Measurements from ENCODE around the gene OR4A16. TPM values are rescaled to one million over a fixed set of nuclear protein-coding genes. Genes with fewer than 3 reads are reported as not detected.

The OR4A16 gene
- total RNA-seq, 1 experiment from 2014 or later = not detected

GRCh38 chr11:55367674-55368073, 24.7 kb downstream of the OR4A16 start, which contains the start of gene OR4A15:
Gene OR4A15 (plus strand): TSS chr11:55367974. CDS start chr11:55367974, 0 bp downstream.
- Histone ChIP-seq H2AFZ (ENCODE audit: low read depth, low read length, poor library complexity, severe bottlenecking) (no peak within 1 kb of the TSS), H3K36me3 (ENCODE audit: control insufficient read depth in 1 of 2, insufficient read depth in 2 of 2, low read length in 2 of 2) (no peaks in the 10 kb centered on the region), H3K9me3 (ENCODE audit: control insufficient read depth in 1 of 2, insufficient read depth in 1 of 2, low read depth in 1 of 2, low read length in 2 of 2) (peaks cover 4 to 14% of the 10 kb centered on the region in 2 experiments; a peak in 2 of 4 replicates), H3K79me2 (ENCODE audit: insufficient read depth, low read length) (no peaks in the 10 kb centered on the region), H3K4me2 (ENCODE audit: low read length) (no peak within 1 kb of the TSS), H3K4me1 (ENCODE audit: control insufficient read depth in 1 of 2, insufficient read depth in 2 of 2, low read length in 2 of 2) (no peaks in the 10 kb centered on the region), H3K27me3 (ENCODE audit: insufficient read depth, low read length) (no peaks in the 10 kb centered on the region), H3K4me3 (replicated peaks in 1 of 2; ENCODE audit: low read depth in 1 of 2, low read length in 2 of 2) (no peak within 1 kb of the TSS), H3K27ac (ENCODE audit: low read depth, low read length) (no peak within 1 kb of the TSS), H3K9me2 (ENCODE audit: insufficient read depth) (no peaks in the 10 kb centered on the region), H3K9ac (ENCODE audit: low read length) (no peak within 1 kb of the TSS), H4K20me1 (ENCODE audit: insufficient read depth) (no peaks in the 10 kb centered on the region)
- BruUV-seq (replicated peaks) = no TSS peak
- CTCF ChIA-PET = no interaction called here
- TF ChIP-seq, protein P1, sequence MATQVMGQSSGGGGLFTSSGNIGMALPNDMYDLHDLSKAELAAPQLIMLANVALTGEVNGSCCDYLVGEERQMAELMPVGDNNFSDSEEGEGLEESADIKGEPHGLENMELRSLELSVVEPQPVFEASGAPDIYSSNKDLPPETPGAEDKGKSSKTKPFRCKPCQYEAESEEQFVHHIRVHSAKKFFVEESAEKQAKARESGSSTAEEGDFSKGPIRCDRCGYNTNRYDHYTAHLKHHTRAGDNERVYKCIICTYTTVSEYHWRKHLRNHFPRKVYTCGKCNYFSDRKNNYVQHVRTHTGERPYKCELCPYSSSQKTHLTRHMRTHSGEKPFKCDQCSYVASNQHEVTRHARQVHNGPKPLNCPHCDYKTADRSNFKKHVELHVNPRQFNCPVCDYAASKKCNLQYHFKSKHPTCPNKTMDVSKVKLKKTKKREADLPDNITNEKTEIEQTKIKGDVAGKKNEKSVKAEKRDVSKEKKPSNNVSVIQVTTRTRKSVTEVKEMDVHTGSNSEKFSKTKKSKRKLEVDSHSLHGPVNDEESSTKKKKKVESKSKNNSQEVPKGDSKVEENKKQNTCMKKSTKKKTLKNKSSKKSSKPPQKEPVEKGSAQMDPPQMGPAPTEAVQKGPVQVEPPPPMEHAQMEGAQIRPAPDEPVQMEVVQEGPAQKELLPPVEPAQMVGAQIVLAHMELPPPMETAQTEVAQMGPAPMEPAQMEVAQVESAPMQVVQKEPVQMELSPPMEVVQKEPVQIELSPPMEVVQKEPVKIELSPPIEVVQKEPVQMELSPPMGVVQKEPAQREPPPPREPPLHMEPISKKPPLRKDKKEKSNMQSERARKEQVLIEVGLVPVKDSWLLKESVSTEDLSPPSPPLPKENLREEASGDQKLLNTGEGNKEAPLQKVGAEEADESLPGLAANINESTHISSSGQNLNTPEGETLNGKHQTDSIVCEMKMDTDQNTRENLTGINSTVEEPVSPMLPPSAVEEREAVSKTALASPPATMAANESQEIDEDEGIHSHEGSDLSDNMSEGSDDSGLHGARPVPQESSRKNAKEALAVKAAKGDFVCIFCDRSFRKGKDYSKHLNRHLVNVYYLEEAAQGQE (IDR thresholded peaks at IDR 0.05; ENCODE audit: low read depth) = no peak
- TF ChIP-seq TCF7L2 (IDR thresholded peaks at IDR 0.05; ENCODE audit: borderline replicate concordance, extremely low read depth, insufficient read depth, insufficient read length) = no peak
- TF ChIP-seq POLR2A (IDR thresholded peaks at IDR 0.05; ENCODE audit: borderline replicate concordance, extremely low read depth, insufficient read depth, insufficient read length) = no peak
- TF ChIP-seq SRF (IDR thresholded peaks at IDR 0.05; ENCODE audit: low read depth) = no peak
- TF ChIP-seq MAX (IDR thresholded peaks at IDR 0.05) = no peak
- no peak for TF ChIP-seq CEBPB (IDR thresholded peaks at IDR 0.05; ENCODE audit: low read depth)
- intact Hi-C loops (cut with micrococcal nuclease) = no loop called here
- RAD21 ChIA-PET (ENCODE audit: low non-redundant PET in 1 of 2, low total read pairs in 2 of 2, uncharacterized antibody in 2 of 2, unreplicated experiment in 2 of 2) = no interaction called here
- POLR2A ChIA-PET = no interaction called here
- DNase-seq (ENCODE audit: low read depth, low spot score) (no peak), ATAC-seq (no peak)

Other genes starting within 250 kb of the OR4A16 start
- gene TRIM48, start 81.0 kb upstream of the OR4A16 start, total RNA-seq (2021; ENCODE audit: unreplicated experiment) = not detected
- not detected for gene OR4A15, start 24.8 kb downstream of the OR4A16 start, total RNA-seq (2021; ENCODE audit: unreplicated experiment)
- not detected for gene OR4C15, start 211.3 kb downstream of the OR4A16 start, total RNA-seq (2021; ENCODE audit: unreplicated experiment)
- not detected for gene OR4C16, start 228.9 kb downstream of the OR4A16 start, total RNA-seq (2021; ENCODE audit: unreplicated experiment)

All from HCT116 (cell line).